ENCODE data around the gene GHSR.

DNA sequence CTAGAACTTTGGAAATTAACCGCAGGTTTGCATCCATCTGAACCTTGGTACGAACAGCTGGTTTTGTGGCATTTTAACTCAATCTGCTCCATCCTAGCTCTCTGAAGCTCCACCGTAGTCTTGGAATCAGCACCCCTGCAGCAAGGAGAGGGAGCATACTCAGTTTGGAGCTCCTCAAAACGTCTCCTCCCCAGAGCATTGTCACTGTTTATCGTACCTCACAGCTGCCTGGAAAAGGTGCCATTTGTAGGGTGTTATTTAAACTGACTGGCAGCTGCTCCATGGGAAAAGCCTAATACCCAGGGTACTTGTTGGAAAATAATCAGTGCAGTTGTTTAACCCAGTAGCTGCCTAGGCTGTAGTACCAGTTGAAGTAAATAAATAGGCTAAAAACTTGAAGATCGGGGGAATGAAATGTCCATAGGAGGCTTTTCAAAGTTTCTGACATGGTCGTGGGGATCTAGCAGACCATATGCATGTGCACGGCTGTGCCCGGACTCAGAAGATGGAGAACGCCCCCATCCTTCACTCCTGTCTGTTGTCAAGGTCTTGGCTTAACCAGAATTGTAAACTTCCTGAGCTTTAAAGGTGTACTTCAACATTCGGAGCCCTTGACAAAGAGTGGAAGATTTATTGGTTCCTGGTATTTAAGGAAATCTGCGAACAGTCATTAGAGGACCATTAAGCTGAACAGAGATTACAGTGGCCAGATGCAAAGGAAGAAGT, 43.9 kb downstream of the GHSR start:
- no peak for TF ChIP-seq POLR2A (IDR thresholded peaks at IDR 0.05; ENCODE audit: low read length)
- no peak for TF ChIP-seq GATA1 (IDR thresholded peaks at IDR 0.05; ENCODE audit: low read depth, low read length)

Measured in erythroblast (primary cell).